Left cardiac atrium (tissue), 4 donors: ENCODE results near the gene DDA1. TPM values are rescaled to one million over a fixed set of nuclear protein-coding genes. Genes with fewer than 3 reads are reported as not detected.

Source experiments
- ATAC-seq, 2 donors: fragments of 200-7000 bp; cut with Tn5 transposase; one replicate each; pipeline ENCODE4 v1.9.1; 2020; ENCODE audit warnings: mild to moderate bottlenecking in 2 of 2, moderate library complexity in 2 of 2
- DNase-seq: peaks from one replicate; pipeline ENCODE4 v3.0.0-alpha.2; 2020
- intact Hi-C, 2 donors: fragments of 100-400 bp; cut with DNase I; formaldehyde crosslinking; loops; one replicate each; pipeline versions ENCODE4 v1.14.1 to v1.15.1; 2022 to 2023
- total RNA-seq, 2 donors: library from RNA; stranded (reverse); fragmentation: NEBNext Ultra II Directional; extraction: Animal tissue kit (Norgen Biotek cat#: 25700); gene quantifications; one replicate each; pipeline ENCODE4 v1.2.1, GENCODE V29; 2021
- donor health status: DM: no; HTN: yes; CAD: no.
- donor health status: DM: no; HTN: yes; CAD: no; lungs with severe emphysema.
- donor health status: DM: yes; HTN: yes; CAD: no.
- donor health status: Dilated cardiomyopathy.

Gene DDA1
- total RNA-seq, 2 donors from 2014 or later = 27.5 to 33.3 TPM

GRCh38 chr19:17336872-17337674 lies 27.7 kb downstream of the DDA1 start, which contains the start of gene GTPBP3:
Gene GTPBP3, plus strand, starts transcription at chr19:17337553. Its CDS starts 59 bp downstream, at chr19:17337612.
- ATAC-seq = peak; percentile 93
- intact Hi-C loops = no loop called here
- DNase-seq = peak; percentile 98

DNA sequence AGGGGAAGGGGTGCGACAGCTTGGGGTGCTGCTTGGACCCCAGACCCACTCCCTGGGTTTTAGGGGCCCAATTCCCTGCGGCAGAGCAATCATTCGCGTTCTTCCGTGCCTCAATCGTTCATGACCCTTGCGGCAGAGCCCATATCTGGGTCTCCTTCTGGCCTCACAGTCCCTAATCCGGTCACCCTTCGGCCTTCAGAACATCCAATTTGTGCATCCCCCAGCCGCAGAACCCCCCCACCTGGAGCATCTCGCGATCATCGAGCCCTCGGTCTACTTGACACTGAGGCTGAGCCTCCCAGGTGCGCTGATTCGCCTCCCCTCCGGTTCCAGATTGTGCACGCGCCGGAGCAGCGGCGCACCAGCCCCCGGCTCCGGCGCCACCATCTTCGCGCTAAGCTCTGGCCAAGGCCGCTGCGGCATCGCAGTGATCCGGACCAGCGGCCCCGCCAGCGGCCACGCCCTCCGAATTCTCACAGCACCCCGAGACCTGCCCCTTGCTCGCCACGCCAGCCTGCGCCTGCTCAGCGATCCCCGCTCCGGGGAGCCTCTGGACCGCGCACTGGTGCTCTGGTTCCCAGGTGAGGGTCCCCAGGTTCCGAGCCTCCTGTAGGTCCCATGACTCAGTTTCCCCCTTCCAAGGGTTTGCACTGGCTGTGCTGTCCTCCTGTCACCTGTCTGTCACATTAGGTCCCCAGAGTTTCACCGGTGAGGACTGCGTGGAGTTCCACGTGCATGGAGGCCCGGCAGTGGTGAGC lies 28.5 kb downstream of the DDA1 start:
- intact Hi-C loops = no loop called here
- no peak for ATAC-seq

GRCh38 chr19:17338433-17339078 lies 29.2 kb downstream of the DDA1 start:
- intact Hi-C loops = no loop called here
- no peak for ATAC-seq
- no peak for DNase-seq

More for the DNA sequence above, 28.5 kb downstream of the DDA1 start:
- DNase-seq = no peak

DNA sequence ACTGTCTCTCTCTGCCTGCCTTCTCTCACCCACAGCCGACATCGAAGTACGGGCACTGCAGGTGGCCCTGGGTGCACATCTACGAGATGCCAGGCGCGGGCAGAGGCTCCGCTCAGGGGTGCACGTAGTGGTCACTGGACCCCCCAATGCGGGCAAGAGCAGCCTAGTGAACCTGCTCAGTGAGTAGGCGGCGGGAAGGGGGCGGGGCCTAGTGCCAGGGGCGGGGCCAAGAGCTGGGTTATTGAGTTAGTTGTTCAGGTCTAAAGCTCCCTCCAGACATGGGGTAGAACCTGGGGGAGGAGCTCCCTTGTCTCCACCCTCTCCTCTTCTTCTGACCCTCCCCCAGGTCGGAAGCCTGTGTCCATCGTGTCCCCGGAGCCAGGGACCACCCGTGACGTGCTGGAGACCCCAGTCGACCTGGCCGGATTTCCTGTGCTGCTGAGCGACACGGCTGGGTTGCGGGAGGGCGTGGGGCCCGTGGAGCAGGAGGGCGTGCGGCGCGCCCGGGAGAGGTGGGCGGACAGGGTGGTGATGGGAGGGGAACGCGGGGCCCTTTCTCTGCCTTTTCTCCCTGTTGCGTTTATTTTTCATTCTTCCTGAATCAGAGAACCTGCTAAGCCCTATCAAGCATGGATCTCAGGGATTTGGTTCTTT lies 29.9 kb downstream of the DDA1 start:
- DNase-seq (no peak), ATAC-seq (no peak)
- intact Hi-C loops = no loop called here

GRCh38 chr19:17340302-17340870 lies 31.0 kb downstream of the DDA1 start:
- no peak for DNase-seq
- ATAC-seq = no peak
- intact Hi-C loops = loop anchor here in 1 of 2 donors (5.0 kb wide), 1 partner anchor 38 kb away; the partner anchor contains the start of gene ABHD8

GRCh38 chr19:17340871-17341357 lies 31.6 kb downstream of the DDA1 start:
- DNase-seq = no peak
- intact Hi-C loops = loop anchor here in 1 of 2 donors (5.0 kb wide), 1 partner anchor 39 kb away; the partner anchor contains the start of gene ABHD8
- ATAC-seq = no peak

DNA sequence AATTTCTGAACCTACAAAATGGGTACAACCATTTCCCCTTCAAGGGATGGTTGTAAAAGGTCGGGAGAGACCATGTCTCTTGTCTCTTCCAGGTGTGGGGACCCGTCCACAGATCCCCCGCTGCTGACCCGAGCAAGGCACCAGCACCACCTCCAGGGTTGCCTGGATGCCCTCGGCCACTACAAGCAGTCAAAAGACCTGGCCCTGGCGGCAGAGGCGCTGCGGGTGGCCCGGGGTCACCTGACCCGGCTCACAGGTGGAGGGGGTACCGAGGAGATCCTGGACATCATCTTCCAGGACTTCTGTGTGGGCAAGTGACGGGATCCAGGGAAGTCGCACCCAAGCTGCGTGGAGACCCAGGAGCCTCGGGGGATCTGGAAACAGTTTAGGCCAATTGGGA lies 32.0 kb downstream of the DDA1 start:
- intact Hi-C loops = loop anchor here in 1 of 2 donors (5.0 kb wide), 1 partner anchor 39 kb away; the partner anchor contains the start of gene ABHD8
- no peak for ATAC-seq
- DNase-seq = no peak

GRCh38 chr19:17341845-17342244 lies 32.5 kb downstream of the DDA1 start:
- DNase-seq (no peak), ATAC-seq (no peak)
- intact Hi-C loops = loop anchor here in 1 of 2 donors (5.0 kb wide), 1 partner anchor 40 kb away; the partner anchor contains the start of gene ABHD8

- DNase-seq = peak; percentile 82
- peak; percentile 82 to 84 for ATAC-seq
- intact Hi-C loops = loop anchor here (5.0 kb wide), 3 partner anchors 41 to 511 kb away; partner anchors contain the start of gene RPL18A (in 1 of the 2)
These were observed 36.8 kb downstream of the DDA1 start for GRCh38 chr19:17346109-17346671.

DNA sequence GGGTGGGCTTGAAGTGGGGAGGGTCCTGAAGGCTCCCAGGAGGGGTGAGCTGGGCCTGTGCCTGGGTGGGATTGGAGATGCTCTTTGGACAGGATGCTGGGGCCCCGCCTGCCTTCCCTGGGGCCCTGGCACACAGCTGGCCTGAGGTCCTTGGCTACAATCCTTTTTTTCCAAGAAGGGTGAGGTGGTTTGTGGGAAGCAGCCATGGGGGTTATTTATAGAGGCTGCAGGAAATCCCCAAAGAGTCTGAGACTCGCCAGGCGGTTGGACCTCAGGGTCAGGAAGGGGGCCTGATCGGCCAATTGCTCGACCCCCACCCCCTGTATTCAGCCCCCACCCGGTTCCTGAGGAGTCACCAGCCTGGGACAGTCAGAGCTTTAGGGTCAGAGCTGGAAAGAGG lies 38.0 kb downstream of the DDA1 start:
- DNase-seq (peak; percentile 61), ATAC-seq (peak; percentile 52 to 55)
- intact Hi-C loops = loop anchor here (1.0 to 5.0 kb wide), 4 partner anchors 39 to 510 kb away; partner anchors contain the start of gene RPL18A (in 1 of the 2)

DNA sequence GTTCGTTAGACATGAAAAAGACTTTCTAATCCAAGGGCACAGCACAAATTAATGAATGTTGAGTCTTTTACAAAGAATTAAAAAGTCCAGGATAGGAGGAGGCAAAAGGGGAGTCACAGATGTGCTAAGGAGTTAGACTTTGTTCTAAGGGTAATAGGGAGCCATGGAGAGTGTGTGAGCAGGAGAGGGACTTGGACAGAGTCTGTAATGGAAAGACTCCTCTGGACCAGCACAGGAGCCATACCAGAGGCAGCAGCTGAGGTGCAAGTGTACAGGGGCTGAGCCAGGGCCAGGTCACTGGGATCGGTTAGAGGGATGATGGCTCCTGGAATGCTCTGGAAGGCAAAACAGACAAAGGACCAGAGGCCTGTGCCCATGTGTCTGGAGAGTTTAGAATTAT lies 38.5 kb downstream of the DDA1 start:
- DNase-seq = no peak
- intact Hi-C loops = loop anchor here (1.0 to 5.0 kb wide), 4 partner anchors 38 to 509 kb away; partner anchors contain the start of gene RPL18A (in 1 of the 2)
- ATAC-seq = no peak

GRCh38 chr19:17348700-17349099 lies 39.3 kb downstream of the DDA1 start:
- intact Hi-C loops = loop anchor here (5.0 kb wide), 3 partner anchors 39 to 509 kb away; partner anchors contain the start of gene RPL18A (in 1 of the 2)
- peak; percentile 87 for DNase-seq
- peak; percentile 60 to 80 for ATAC-seq

DNA sequence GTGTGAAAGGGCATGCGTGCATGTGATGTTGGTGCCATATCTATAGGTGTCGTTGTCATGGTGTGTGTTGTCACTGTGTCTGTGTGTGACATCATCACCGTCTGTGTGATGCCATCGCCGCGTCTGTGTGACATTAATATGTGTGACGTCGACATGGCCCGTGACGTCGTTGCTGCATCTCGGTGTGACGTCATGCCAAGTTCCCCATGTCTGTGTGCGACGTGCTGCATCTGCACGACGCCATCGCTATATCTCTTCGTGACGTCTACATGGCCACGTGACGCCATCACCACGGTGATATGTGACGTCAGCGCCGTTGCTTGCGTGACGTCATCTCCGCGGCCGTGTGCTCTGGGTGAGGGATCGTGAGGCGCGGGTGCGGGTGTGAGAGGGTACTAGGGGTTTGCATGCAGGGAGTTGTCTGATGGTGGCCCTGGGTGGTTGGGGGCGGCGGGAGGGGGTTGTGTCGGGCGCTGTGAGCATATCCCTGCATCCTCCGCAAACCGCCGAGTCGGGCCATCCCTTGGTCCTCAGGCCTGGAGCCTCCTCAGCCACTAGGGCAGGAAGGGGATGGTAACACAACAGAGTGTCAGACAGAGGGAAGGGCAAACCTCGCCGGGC lies 42.6 kb downstream of the DDA1 start:
- intact Hi-C loops = no loop called here

GRCh38 chr19:17352608-17353280 lies 43.4 kb downstream of the DDA1 start:
- ATAC-seq (peak; percentile 44 to 49), DNase-seq (peak; percentile 58)
- intact Hi-C loops = no loop called here

More for the DNA sequence above, 42.6 kb downstream of the DDA1 start:
- ATAC-seq = no peak
- DNase-seq = no peak

DNA sequence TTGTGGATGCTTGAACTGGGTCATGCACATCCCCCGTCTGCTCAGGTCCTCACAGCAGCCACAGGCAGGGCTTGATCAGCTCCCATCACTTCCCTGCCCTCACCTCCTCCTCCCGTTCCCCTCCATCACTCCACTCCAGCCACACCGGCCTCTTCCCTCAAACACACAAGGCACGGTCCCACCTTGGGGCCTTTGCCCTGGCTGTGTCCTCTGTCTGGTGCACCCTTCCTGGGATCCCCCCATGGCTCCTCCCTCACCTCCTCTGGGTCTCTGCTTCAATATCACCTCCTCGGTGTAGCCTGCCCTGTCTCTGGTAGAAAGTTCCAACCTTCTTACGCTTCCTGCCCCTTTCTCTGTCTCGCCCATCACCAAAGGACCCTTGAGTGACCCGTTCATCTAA lies 44.0 kb downstream of the DDA1 start:
- intact Hi-C loops = no loop called here
- no peak for ATAC-seq

DNA sequence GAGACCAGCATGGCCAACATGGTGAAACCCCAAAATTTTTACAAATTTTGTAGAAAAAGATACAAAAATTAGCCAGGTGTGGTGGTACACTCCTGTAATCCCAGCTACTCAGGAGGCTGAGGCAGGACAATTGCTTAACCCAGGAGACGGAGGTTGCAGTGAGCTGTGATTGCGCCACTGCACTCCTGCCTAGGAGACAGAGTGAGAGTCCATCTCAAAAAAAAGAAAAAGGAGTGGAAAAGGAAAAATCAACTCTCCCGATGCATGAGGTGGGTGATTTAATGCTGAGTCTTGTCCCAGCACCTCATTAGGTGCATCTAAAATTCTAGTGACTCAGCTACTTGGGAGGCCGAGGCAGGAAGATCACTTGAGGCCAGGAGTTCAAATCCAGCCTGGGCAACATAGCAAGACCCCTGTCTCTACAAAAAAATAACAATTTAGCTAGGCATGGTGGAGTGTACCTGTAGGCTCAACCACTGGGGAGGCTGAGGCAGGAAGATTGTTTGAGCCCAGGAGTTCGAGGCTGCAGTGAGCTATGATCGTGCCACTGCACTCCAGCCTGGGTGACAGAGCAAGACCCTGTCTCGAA lies 47.8 kb downstream of the DDA1 start:
- no peak for ATAC-seq
- no peak for DNase-seq
- intact Hi-C loops = no loop called here

More for the DNA sequence above, 44.0 kb downstream of the DDA1 start:
- DNase-seq = no peak
